ENCODE results near the gene UPP2. TPM values are rescaled to one million over a fixed set of nuclear protein-coding genes. Genes with fewer than 3 reads are reported as not detected.

Gene UPP2
- polyA plus RNA-seq, 2 of the 4 experiments (the other 2 are of a cell fraction) = not detected

- H3K27ac ChIP-seq = no peak overlapping the region
These were observed 41.4 kb upstream of the UPP2 start for GRCh38 chr2:158060160-158060834.

DNA sequence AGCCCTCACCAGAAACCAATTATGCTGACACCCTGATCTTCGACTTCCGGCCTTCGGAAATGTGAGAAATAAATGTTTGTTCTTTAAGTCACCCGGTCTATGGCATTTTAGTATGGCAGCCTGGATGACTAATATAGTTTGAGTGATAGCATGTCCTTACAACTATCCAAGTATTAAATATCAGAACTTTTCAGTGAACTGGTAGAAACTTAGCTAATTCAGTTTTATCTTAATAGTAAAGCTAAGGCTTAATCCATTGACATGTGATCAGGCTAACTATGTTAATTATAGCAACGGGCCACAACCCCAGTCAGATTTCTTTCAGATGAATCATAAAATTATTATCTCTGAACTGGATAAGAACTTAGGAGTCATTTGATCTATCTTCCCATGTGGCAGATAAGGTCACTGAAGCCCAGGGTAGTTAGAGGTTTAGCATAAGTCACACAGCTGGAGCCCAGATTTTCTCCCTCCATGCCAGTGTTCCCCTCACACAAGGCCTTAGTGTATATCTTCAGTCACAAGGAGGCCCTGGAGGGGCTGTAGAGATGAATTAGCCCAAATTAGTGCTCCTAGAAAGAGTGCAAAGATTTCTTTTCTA lies 40.7 kb upstream of the UPP2 start:
- FAIRE-seq = no peak
- Histone ChIP-seq H3K9me3 (no peaks in the 10 kb centered on the region), H3K4me2 (no peak overlapping the region), H3K27ac (no peak overlapping the region), H3K4me3 (no peak overlapping the region), H3K4me1 (no peaks in the 10 kb centered on the region)
- WGBS (ENCODE audit: missing lambda C conversion rate) = 58% methylated on average over 5 of the region's 5 CpGs
- POLR2A ChIA-PET = no interaction called here
- TF ChIP-seq, protein P1, sequence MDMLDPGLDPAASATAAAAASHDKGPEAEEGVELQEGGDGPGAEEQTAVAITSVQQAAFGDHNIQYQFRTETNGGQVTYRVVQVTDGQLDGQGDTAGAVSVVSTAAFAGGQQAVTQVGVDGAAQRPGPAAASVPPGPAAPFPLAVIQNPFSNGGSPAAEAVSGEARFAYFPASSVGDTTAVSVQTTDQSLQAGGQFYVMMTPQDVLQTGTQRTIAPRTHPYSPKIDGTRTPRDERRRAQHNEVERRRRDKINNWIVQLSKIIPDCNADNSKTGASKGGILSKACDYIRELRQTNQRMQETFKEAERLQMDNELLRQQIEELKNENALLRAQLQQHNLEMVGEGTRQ (IDR thresholded peaks at IDR 0.05) = no peak
- TF ChIP-seq ZSCAN20 (CRISPR knock-in tag; IDR thresholded peaks at IDR 0.05) = no peak
- TF ChIP-seq SREBF2 (IDR thresholded peaks at IDR 0.05) = no peak
- TF ChIP-seq, protein P2, sequence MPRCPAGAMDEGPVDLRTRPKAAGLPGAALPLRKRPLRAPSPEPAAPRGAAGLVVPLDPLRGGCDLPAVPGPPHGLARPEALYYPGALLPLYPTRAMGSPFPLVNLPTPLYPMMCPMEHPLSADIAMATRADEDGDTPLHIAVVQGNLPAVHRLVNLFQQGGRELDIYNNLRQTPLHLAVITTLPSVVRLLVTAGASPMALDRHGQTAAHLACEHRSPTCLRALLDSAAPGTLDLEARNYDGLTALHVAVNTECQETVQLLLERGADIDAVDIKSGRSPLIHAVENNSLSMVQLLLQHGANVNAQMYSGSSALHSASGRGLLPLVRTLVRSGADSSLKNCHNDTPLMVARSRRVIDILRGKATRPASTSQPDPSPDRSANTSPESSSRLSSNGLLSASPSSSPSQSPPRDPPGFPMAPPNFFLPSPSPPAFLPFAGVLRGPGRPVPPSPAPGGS (IDR thresholded peaks at IDR 0.05) = no peak
- no peak for TF ChIP-seq EHF (CRISPR knock-in tag; IDR thresholded peaks at IDR 0.05)
- TF ChIP-seq HDAC2 (IDR thresholded peaks at IDR 0.05) = no peak
- no peak for TF ChIP-seq FOXS1 (CRISPR knock-in tag; IDR thresholded peaks at IDR 0.05)
- ATAC-seq = no peak
- DNase-seq (ENCODE audit: low read depth in 1 of 2, low spot score in 1 of 2) = no peak
- CTCF ChIA-PET = interaction anchor here (1.3 to 1.6 kb wide), 2 partner anchors 9 to 18 kb away, joined by 3 to 4 read pairs; no protein-coding TSS in a partner anchor

More at GRCh38 chr2:158060160-158060834, 41.4 kb upstream of the UPP2 start:
- ATAC-seq (no peak), FAIRE-seq (no peak), DNase-seq (ENCODE audit: low read depth in 1 of 2, low spot score in 1 of 2) (no peak)
- CTCF ChIA-PET = interaction anchor here (1.3 kb wide), 1 partner anchor 10 kb away, joined by 4 read pairs; no protein-coding TSS in a partner anchor
- TF ChIP-seq JUN (IDR thresholded peaks at IDR 0.05) (no peak), MAZ (IDR thresholded peaks at IDR 0.05; ENCODE audit: borderline replicate concordance, low read depth, low read length) (no peak), NPAS2 (CRISPR knock-in tag; IDR thresholded peaks at IDR 0.05; ENCODE audit: borderline replicate concordance) (no peak), FOSB (CRISPR knock-in tag; IDR thresholded peaks at IDR 0.05) (no peak), RNF2 (IDR thresholded peaks at IDR 0.05; ENCODE audit: borderline replicate concordance, low read depth) (no peak), POLR2AphosphoS2 (conservative IDR thresholded peaks at IDR 0.05; ENCODE audit: low read length) (no peak), NR3C1 (IDR thresholded peaks at IDR 0.05) (no peak), ZSCAN20 (CRISPR knock-in tag; IDR thresholded peaks at IDR 0.05) (no peak), FOSL2 (IDR thresholded peaks at IDR 0.05) (no peak), FOSL2 (CRISPR knock-in tag; IDR thresholded peaks at IDR 0.05) (no peak), CHD2 (IDR thresholded peaks at IDR 0.05; ENCODE audit: low read length, partially characterized antibody) (no peak), TP53 (CRISPR knock-in tag; IDR thresholded peaks at IDR 0.05) (no peak), CHD4 (IDR thresholded peaks at IDR 0.05; ENCODE audit: borderline replicate concordance) (no peak), ZFP36 (IDR thresholded peaks at IDR 0.05; ENCODE audit: borderline replicate concordance, partially characterized antibody) (no peak), GATA3 (IDR thresholded peaks at IDR 0.05; ENCODE audit: borderline replicate concordance) (no peak), MAFK (IDR thresholded peaks at IDR 0.05; ENCODE audit: partially characterized antibody) (no peak), RARB (CRISPR knock-in tag; IDR thresholded peaks at IDR 0.05) (no peak), CBX2 (IDR thresholded peaks at IDR 0.05; ENCODE audit: borderline replicate concordance, low read depth) (no peak)
- TF ChIP-seq, protein P3, sequence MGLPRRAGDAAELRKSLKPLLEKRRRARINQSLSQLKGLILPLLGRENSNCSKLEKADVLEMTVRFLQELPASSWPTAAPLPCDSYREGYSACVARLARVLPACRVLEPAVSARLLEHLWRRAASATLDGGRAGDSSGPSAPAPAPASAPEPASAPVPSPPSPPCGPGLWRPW (IDR thresholded peaks at IDR 0.05) = no peak
- POLR2A ChIA-PET = no interaction called here
- Histone ChIP-seq H3K4me2 (no peak overlapping the region), H3K4me3 (no peak overlapping the region), H3K4me1 (no peaks in the 10 kb centered on the region), H3K9me3 (no peaks in the 10 kb centered on the region)
- WGBS (ENCODE audit: missing lambda C conversion rate) = 41% methylated on average over 2 of the region's 2 CpGs

Data from A549 (cell line).